Measurements from ENCODE around the gene SLC26A11. TPM values are rescaled to one million over a fixed set of nuclear protein-coding genes. Genes with fewer than 3 reads are reported as not detected.

The SLC26A11 gene
- total RNA-seq, 4 donors from 2014 or later = 2.6 to 3.3 (median 3.1) TPM

- no peak for DNase-seq
- no peaks in the 10 kb centered on the region for H3K27me3 ChIP-seq
- in situ Hi-C loops (cut with MboI; ENCODE audit: low sequenced_read_pairs in 4 of 4) = no loop called here
Observed at GRCh38 chr17:80213643-80213975, 6.6 kb upstream of the SLC26A11 start.

DNA sequence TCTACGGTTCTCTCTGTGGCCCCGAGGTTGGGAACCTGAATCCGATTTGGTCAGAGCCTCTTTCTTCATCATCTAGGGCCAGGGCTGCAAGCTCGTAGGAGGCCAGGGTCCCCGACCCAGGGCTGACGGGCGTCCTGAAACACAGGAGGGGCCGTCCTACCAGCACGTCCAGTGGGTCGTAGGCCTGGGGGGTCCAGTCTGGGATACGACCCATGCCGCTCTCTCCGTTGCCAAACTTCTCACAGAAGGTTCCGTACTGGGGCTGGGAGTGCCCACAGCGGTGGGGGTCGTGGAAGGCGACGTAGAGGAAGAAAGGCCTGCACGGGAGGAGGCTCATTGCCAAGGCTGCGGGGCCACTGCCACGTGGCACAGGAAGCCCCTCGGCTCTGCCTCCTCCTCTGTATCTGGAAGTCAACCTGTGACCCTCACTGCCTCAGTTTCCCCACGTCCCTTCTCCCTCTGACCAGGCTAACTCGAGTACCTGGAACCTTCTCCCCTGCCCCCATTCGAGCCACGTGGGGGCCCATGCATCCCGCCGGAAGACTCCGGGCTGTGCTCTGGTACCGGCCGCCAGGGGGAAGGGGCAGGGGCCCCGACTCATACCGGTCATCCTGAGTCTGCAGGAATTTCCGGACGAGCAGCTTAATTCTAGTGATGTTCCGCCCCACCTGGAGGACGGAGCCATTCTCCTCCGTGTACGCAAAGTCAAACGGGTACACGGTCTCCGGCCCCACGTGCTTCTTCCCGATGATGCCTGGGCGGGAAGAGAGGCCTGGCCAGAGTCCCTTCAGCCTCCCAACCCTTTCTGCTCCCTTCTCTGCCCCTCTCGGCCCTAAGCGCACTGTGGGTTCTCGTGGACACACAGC lies 6.0 kb upstream of the SLC26A11 start:
- TF ChIP-seq, protein P1, sequence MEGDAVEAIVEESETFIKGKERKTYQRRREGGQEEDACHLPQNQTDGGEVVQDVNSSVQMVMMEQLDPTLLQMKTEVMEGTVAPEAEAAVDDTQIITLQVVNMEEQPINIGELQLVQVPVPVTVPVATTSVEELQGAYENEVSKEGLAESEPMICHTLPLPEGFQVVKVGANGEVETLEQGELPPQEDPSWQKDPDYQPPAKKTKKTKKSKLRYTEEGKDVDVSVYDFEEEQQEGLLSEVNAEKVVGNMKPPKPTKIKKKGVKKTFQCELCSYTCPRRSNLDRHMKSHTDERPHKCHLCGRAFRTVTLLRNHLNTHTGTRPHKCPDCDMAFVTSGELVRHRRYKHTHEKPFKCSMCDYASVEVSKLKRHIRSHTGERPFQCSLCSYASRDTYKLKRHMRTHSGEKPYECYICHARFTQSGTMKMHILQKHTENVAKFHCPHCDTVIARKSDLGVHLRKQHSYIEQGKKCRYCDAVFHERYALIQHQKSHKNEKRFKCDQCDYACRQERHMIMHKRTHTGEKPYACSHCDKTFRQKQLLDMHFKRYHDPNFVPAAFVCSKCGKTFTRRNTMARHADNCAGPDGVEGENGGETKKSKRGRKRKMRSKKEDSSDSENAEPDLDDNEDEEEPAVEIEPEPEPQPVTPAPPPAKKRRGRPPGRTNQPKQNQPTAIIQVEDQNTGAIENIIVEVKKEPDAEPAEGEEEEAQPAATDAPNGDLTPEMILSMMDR (IDR thresholded peaks at IDR 0.05 in 4 of 5, conservative IDR thresholded peaks at IDR 0.05 in 1 of 5) = no peak
- no peak for TF ChIP-seq POLR2A (IDR thresholded peaks at IDR 0.05)
- H3K36me3 ChIP-seq = peaks cover 0 to 49% of the 10 kb centered on the region in 2 donors
- H3K27me3 ChIP-seq = no peaks in the 10 kb centered on the region
- no peak for DNase-seq
- H3K27ac ChIP-seq = no peak overlapping the region
- ATAC-seq = no peak
- H3K4me3 ChIP-seq = no peak overlapping the region
- H3K9me3 ChIP-seq = no peaks in the 10 kb centered on the region
- peaks cover 1 to 2% of the 10 kb centered on the region in 2 donors for H3K4me1 ChIP-seq
- in situ Hi-C loops (cut with MboI; ENCODE audit: low sequenced_read_pairs in 4 of 4) = no loop called here
- intact Hi-C loops (cut with DNase I; ENCODE audit: low total_unique reads) = no loop called here

More at GRCh38 chr17:80213643-80213975, 6.6 kb upstream of the SLC26A11 start:
- Histone ChIP-seq H3K36me3 (peaks cover 0 to 53% of the 10 kb centered on the region in 2 donors), H3K9me3 (no peaks in the 10 kb centered on the region), H3K4me3 (no peak overlapping the region), H3K27ac (no peak overlapping the region), H3K4me1 (no peaks in the 10 kb centered on the region)
- no peak for TF ChIP-seq POLR2A (IDR thresholded peaks at IDR 0.05)
- TF ChIP-seq, protein P1 (IDR thresholded peaks at IDR 0.05 in 4 of 5, conservative IDR thresholded peaks at IDR 0.05 in 1 of 5) = no peak
- ATAC-seq = no peak
- intact Hi-C loops (cut with DNase I; ENCODE audit: low total_unique reads) = no loop called here

DNA sequence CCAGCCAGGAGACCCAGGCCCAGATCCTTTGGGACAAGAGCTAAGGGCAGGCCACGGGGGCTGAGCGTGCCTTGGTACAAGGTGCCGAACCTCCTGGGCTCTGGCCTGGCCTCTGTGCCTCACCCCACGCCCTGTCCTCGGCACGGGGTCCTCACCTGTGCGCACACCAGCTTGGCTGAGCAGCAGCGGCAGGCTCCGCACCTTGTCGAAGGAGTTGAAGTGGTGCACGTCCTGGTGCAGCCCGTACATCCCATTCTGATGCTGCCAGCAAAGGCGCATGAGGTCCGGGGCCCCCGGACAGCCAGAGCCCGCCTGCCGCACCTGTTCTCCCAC lies 5.4 kb upstream of the SLC26A11 start:
- peaks cover 0 to 43% of the 10 kb centered on the region in 2 donors for H3K36me3 ChIP-seq
- in situ Hi-C loops (cut with MboI; ENCODE audit: low sequenced_read_pairs in 4 of 4) = no loop called here
- TF ChIP-seq POLR2A (IDR thresholded peaks at IDR 0.05) = no peak
- TF ChIP-seq, protein P1 (IDR thresholded peaks at IDR 0.05 in 4 of 5, conservative IDR thresholded peaks at IDR 0.05 in 1 of 5) = no peak
- H3K4me3 ChIP-seq = no peak overlapping the region
- H3K27ac ChIP-seq = no peak overlapping the region
- peaks cover 4 to 5% of the 10 kb centered on the region in 2 donors for H3K4me1 ChIP-seq
- intact Hi-C loops (cut with DNase I; ENCODE audit: low total_unique reads) = no loop called here
- DNase-seq (no peak), ATAC-seq (no peak)
- no peaks in the 10 kb centered on the region for H3K27me3 ChIP-seq
- no peaks in the 10 kb centered on the region for H3K9me3 ChIP-seq

DNA sequence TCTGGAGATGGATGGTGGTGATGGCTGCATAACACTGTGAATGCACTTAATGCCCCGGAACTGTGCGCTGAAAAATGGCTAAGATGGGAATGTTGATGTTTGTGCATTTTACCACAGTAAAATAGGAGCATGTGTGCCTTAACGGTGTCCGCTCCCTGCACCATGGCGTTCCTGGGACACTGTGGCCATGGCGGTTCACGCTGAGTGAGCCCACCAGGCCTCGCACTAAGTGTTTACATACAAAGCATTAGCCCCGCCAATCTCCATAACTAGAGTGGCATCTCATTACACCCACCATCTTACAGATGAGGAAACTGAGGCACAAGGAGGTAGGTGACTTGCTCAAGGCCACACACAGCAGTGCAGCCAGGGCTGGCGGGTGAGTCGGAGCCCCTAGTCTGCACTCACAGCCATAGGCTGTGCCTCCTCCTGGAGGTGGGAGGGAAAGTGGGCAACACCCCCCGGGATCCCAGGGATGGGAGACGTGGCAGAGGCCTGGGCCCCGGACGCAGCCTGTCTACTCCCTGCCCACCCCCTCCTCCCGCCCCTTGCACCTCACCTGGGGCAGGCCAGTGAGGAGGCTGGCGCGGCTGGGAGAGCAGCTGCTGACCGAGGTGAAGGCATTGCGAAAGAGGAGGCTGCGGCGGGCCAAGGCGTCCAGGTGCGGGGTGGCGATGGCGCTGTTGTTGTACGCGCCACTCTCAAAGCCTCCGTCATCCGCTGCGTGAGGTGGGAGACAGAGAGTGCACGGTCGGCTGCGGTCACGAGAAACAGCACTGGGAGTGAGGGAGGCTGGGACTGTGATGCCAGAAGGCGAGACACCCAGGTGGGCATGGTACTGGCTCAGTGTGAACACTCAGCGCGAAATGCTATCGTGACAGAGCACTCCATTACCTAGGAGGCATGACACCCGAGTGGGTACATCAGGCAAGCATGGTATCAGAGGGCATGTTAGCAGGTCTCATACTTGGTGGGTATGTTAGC lies 3.5 kb upstream of the SLC26A11 start:
- no peak for ATAC-seq
- TF ChIP-seq POLR2A (IDR thresholded peaks at IDR 0.05) = no peak
- TF ChIP-seq, protein P1 (IDR thresholded peaks at IDR 0.05 in 4 of 5, conservative IDR thresholded peaks at IDR 0.05 in 1 of 5) = no peak
- Histone ChIP-seq H3K36me3 (peaks cover 0 to 24% of the 10 kb centered on the region in 2 donors), H3K27me3 (no peaks in the 10 kb centered on the region), H3K4me3 (no peak overlapping the region), H3K27ac (no peak overlapping the region), H3K9me3 (no peaks in the 10 kb centered on the region), H3K4me1 (peaks cover 10% of the 10 kb centered on the region in 2 donors)
- no peak for DNase-seq
- intact Hi-C loops (cut with DNase I; ENCODE audit: low total_unique reads) (no loop called here), in situ Hi-C loops (cut with MboI; ENCODE audit: low sequenced_read_pairs in 4 of 4) (no loop called here)

All from gastrocnemius medialis (tissue), 4 donors.